Embryonic facial prominence (tissue), 1 donor: Measurements from ENCODE around the gene TCEA2.

Experiments used
- DNase-seq: peaks from one replicate; pipeline ENCODE4 v3.0.0-alpha.2; 2016; ENCODE audit errors: extremely low spot score

TCEA2 gene

DNA sequence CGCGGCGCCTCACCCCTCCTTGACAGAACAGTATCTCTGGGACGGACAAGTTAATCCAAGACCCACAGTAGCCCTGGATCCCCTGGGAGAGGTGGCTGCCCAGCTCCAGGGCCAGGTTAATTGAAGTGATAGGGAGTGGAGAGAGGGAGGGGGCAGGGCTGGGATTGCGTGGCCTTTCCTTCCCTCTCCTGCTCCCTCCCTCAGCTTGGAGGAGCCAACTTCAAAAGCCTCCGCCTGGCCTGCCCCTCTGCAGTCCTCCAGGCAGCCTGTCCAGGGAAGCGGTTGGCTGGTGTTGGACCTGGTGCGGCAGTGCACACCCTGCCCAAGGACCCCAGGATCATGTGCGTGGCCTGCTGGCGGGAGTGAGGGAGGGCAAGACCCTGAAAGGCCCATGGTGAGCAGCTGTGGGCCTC, 27.1 kb upstream of the TCEA2 start, which contains the start of gene C20orf204:
Gene C20orf204 (plus strand): TSS at position 250 of the 413 bp plus-strand sequence. CDS start 142 bp downstream, at position 392.
- DNase-seq, result no peak

DNA sequence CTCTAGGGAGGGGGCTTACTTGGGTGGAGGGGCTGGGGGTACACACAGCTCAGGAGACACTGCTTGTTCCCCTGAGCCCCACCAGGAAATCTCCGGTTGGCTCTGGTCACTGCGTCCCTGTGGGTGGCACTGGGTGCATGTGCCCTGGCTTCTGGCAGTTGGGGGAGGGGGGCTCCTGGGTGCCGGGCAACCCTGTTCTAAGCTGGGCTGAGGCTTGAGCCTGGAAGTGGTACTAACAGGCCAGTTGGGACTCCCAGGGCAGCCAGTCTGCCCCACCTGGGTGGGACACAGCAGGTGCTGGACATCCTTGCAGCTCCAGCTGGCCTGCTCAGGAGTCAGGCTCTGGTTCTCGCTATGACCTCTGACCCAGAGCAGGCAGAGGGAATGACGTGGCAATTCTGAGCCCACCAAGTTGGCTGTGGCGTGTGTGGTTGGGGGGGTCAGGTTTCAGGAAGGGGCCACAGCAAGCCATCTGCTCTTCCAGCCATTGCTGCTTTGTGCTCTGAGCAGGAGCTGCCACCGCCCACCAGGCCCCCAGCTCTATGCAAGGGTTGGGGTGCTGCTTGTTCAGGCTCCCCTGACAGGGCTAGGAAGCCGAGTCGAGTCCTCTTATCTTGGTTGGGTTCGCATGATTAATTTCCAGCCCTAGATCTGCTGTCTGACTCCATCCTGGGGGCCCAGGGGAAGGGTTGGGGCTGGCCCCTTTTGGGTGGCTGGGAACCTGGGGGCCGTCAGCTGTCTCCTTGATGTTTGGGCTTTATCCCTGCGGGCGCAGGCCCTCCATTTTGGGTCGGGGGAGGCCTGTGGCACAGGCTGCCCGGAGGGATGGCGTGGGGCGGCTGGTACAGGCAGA, 26.4 kb upstream of the TCEA2 start:
- DNase-seq, result no peak

- DNase-seq, result no peak
These were observed 25.9 kb upstream of the TCEA2 start for GRCh38 chr20:64037199-64037497.

- no peak for DNase-seq
These were observed 25.3 kb upstream of the TCEA2 start for GRCh38 chr20:64037498-64038213.

DNA sequence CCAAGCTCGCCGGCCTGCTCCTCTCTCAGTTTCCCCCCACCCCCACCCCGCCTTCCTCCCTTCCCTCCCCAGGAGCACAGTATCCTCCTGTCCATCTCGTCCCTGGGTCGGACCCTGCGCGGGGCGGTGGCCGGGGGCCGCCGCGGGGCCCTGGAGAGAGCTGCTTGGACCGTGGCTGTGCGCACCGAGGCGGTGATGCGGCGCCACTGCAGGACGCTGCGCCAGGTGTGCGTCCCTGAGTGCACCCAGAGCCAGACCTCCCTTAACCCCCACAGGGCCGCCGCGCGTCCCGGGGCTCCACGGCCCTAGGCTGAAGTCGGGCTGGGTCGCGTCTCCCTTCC, 24.8 kb upstream of the TCEA2 start:
- DNase-seq, result no peak

DNA sequence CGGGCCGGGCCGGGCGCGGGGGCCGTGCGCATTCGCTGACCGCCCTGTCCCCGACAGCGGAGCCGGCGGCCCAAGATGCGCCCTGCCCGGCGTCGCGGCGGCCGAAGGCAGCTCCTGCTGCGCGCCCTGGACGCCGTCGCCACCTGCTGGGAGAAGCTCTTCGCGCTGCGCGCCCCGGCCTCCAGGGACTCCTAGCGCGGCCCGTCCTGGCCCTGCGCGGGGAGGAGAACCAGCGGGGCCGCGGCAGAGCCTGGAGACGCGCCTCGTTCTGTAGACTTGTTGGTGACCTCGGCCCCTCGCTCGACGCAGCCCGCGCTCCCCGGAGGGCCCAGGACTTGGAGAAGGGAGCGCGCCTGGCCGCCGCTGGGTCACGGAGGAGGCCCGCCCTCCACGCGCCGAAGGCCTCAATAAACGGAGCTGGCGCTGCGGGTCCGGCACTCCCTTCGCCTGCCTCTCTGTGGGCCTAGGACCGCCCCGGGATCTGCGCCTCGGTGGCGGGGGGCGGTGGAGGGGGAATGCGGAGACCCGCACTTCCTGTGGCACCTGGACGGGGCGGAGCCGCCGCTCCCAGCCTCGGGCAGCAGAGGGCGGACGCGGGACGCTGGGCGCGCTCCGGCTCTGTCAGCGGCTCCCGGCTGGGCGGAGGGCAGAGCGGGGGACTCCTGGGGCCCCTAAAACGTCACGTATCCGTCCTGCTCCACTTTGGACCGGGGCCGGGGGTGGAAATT, 24.3 kb upstream of the TCEA2 start:
- no peak for DNase-seq

- no peak for DNase-seq
These were observed 23.5 kb upstream of the TCEA2 start for GRCh38 chr20:64039293-64040160.

- DNase-seq, result no peak
These were observed 22.6 kb upstream of the TCEA2 start for GRCh38 chr20:64040231-64041039.

GRCh38 chr20:64041040-64041780, 21.8 kb upstream of the TCEA2 start:
- DNase-seq, result no peak

DNA sequence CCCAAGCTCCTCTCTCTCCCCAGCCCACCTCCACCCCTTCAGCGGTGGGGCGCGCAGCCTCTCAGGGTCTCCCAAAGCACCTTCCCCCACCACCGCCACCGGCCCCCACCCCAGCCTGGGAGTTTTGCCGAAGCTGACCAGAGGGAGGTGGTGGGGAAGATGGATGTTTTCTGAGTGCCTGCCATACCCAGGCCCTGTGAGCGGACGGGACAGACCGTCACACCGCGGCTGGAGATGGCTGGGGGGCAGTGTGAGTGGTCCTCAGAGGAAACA, 21.3 kb upstream of the TCEA2 start:
- DNase-seq, result no peak

- DNase-seq, result no peak
These were observed 20.8 kb upstream of the TCEA2 start for GRCh38 chr20:64042054-64042781.

GRCh38 chr20:64043768-64044167, 19.2 kb upstream of the TCEA2 start:
- no peak for DNase-seq

- DNase-seq, result no peak
These were observed 18.3 kb upstream of the TCEA2 start for GRCh38 chr20:64044484-64045247.

- DNase-seq, result no peak
These were observed 17.5 kb upstream of the TCEA2 start for GRCh38 chr20:64045346-64046011.

DNA sequence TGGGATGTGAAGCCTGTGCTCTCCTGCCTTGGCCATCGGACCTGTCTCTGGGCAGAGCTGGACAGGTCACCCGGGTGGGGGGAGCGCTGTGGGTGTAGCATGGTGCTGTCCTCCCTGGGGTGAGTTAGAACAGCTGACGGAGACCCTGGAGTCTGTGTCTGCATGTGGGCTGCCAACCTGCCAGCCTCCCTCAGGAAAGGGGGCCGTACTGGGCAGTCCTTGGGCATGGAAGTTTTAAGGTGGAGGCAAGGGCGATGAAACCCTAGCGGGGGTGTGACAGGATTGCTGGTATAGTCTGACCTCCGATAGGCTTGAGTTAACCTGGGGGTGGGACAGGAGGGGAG, 16.0 kb upstream of the TCEA2 start:
- no peak for DNase-seq

- no peak for DNase-seq
These were observed 15.0 kb upstream of the TCEA2 start for GRCh38 chr20:64047968-64048401.

GRCh38 chr20:64048402-64049044, 14.5 kb upstream of the TCEA2 start:
- DNase-seq, result no peak
